K562 (cell line): ENCODE results near the gene REM2. TPM values are rescaled to one million over a fixed set of nuclear protein-coding genes. Genes with fewer than 3 reads are reported as not detected.

ENCODE experiments used
- ATAC-seq: fragments of 200-7000 bp; cut with Tn5 transposase; 3 replicates; pipeline ENCODE4 v1.9.1; 2020; ENCODE audit warnings: moderate library complexity
- BruUV-seq: library from RNA; stranded (reverse); fragments of 400-500 nt; replicated peaks from 2 replicates; lab custom pipeline; 2021; lab: Mats Ljungman, UMichigan
- CTCF ChIA-PET: fragments of 300-600 bp; formaldehyde crosslinking; extraction: SDS; loops from one replicate; lab custom pipeline; 2021; ENCODE audit warnings: low intra/inter-chr PET ratio; lab: Yijun Ruan, JAX
- POLR2A ChIA-PET: fragments of 300-600, 350-650 bp; sonication (Branson Sonifier 250); formaldehyde crosslinking; extraction: SDS; loops from one replicate; lab custom pipeline; 2021; ENCODE audit warnings: antibody characterized with exemption, inconsistent platforms; lab: Yijun Ruan, JAX
- DNase-seq, 4 experiments: peaks; one replicate each; pipeline versions ENCODE4 v3.0.0 to v3.0.0-alpha.2; 2011 to 2018; ENCODE audit warnings: low spot score in 3 of 4, mixed read lengths in 3 of 4; ENCODE audit errors: extremely low read depth in 1 of 4
- FAIRE-seq: peaks from 2 replicates; lab custom pipeline; 2011; peaks lifted over from hg19 to GRCh38; lab: Jason Lieb, UNC
- H2AFZ ChIP-seq: 2 replicates; pipeline ENCODE4 v1.6.0; 2011; ENCODE audit warnings: low read depth, low read length, control low read depth, inconsistent platforms
- H3K27ac ChIP-seq: fragments of 200-600 bp; 3 replicates; pipeline ENCODE4 v1.8.0; 2011; ENCODE audit warnings: low read depth, mild to moderate bottlenecking, control low read depth, inconsistent platforms, low read length, moderate library complexity, mixed read lengths; ENCODE audit errors: extremely low read depth
- H3K27me3 ChIP-seq, 2 experiments: fragments of 300-600 bp in 1 of 2; 2 replicates in 1 of 2; 3 replicates in 1 of 2; pipeline versions ENCODE4 v1.6.0 to v1.8.0; 2011; ENCODE audit warnings: inconsistent platforms in 2 of 2, low read length in 2 of 2, mild to moderate bottlenecking in 1 of 2, mixed read lengths in 1 of 2, moderate library complexity in 1 of 2; ENCODE audit not compliant: control insufficient read depth in 2 of 2, insufficient read depth in 2 of 2
- H3K36me3 ChIP-seq: fragments of 300-600 bp; 3 replicates; pipeline ENCODE4 v1.8.0; 2011; ENCODE audit warnings: mild to moderate bottlenecking, low read length, inconsistent platforms; ENCODE audit not compliant: control insufficient read depth, insufficient read depth
- H3K4me1 ChIP-seq, 2 experiments: fragments of 200-600 bp in 1 of 2; replicated peaks in 1 of 2; 2 replicates in 1 of 2; 3 replicates in 1 of 2; pipeline versions ENCODE4 v1.5.1 to v1.8.0; 2011; ENCODE audit warnings: inconsistent platforms in 2 of 2, low read length in 2 of 2, mild to moderate bottlenecking in 1 of 2, mixed read lengths in 1 of 2, moderate library complexity in 1 of 2; ENCODE audit not compliant: control insufficient read depth in 2 of 2, insufficient read depth in 2 of 2
- H3K4me2 ChIP-seq: 2 replicates; pipeline ENCODE4 v1.6.1; 2011; ENCODE audit warnings: low read length, control low read depth, inconsistent platforms, mixed read lengths; ENCODE audit not compliant: insufficient read depth
- H3K4me3 ChIP-seq: fragments of 200-600 bp; sonication (generic), shearing (Covaris generic); 2 replicates; pipeline ENCODE4 v1.5.1; 2016; ENCODE audit warnings: control low read depth, inconsistent platforms
- H3K79me2 ChIP-seq: fragments of 200-600 bp; 3 replicates; pipeline ENCODE4 v1.8.0; 2011; ENCODE audit warnings: low read length, inconsistent platforms; ENCODE audit not compliant: control insufficient read depth, insufficient read depth
- H3K9ac ChIP-seq, 2 experiments: 2 replicates each; pipeline versions ENCODE4 v1.6.0 to v1.6.1; 2011; ENCODE audit warnings: low read depth in 2 of 2, low read length in 2 of 2, control low read depth in 1 of 2, inconsistent platforms in 1 of 2, mild to moderate bottlenecking in 1 of 2, mixed read lengths in 1 of 2; ENCODE audit not compliant: insufficient read depth in 1 of 2
- H3K9me1 ChIP-seq: one replicate; pipeline ENCODE4 v1.6.0; 2011; ENCODE audit warnings: inconsistent platforms, mild to moderate bottlenecking, low read length, moderate library complexity; ENCODE audit not compliant: control insufficient read depth, insufficient read depth
- H3K9me3 ChIP-seq: replicated peaks from 2 replicates; pipeline ENCODE4 v1.5.1; 2011; ENCODE audit warnings: low read depth, low read length, inconsistent platforms; ENCODE audit not compliant: control insufficient read depth, insufficient read depth
- H4K20me1 ChIP-seq: replicated peaks from 2 replicates; pipeline ENCODE4 v1.6.1; 2011; ENCODE audit warnings: low read length, inconsistent platforms, mixed read lengths; ENCODE audit not compliant: control insufficient read depth, insufficient read depth
- CC2D1A ChIP-seq: fragments of 450-650 bp; IDR thresholded peaks from 2 replicates; pipeline ENCODE4 v1.6.1; 2017; ENCODE audit warnings: mild to moderate bottlenecking
- HNRNPUL1 ChIP-seq: fragments of 200-400 bp; formaldehyde crosslinking; IDR thresholded peaks from 2 replicates; pipeline ENCODE4 v1.6.1; 2017; ENCODE audit warnings: low read length
- KHSRP ChIP-seq: fragments of 450-650 bp; IDR thresholded peaks from 2 replicates; pipeline ENCODE4 v1.6.1; 2017
- MCM7 ChIP-seq, 2 experiments: fragments of 450-650 bp; IDR thresholded peaks; 2 replicates each; pipeline ENCODE4 v1.6.1; 2016 to 2018
- PHTF2 ChIP-seq: fragments of 250-450 bp; sonication (Bioruptor Pico); IDR thresholded peaks from 2 replicates; pipeline ENCODE4 v1.5.0; 2021; ENCODE audit warnings: mild to moderate bottlenecking
- RBM34 ChIP-seq: fragments of 200-400 bp; formaldehyde crosslinking; IDR thresholded peaks from 2 replicates; pipeline ENCODE4 v1.6.1; 2018; ENCODE audit warnings: low read length, borderline replicate concordance; ENCODE audit not compliant: insufficient read depth
- SAP30 ChIP-seq: fragments of 200-600 bp; sonication (generic); IDR thresholded peaks from 2 replicates; pipeline ENCODE4 v1.6.1; 2012; ENCODE audit warnings: borderline replicate concordance, low read depth, mild to moderate bottlenecking, moderate library complexity, low read length, control low read depth, inconsistent platforms; ENCODE audit not compliant: insufficient read depth, poor library complexity, severe bottlenecking
- TARDBP ChIP-seq: fragments of 450-650 bp; IDR thresholded peaks from 2 replicates; pipeline ENCODE4 v1.6.1; 2016
- YBX1 ChIP-seq: fragments of 450-650 bp; IDR thresholded peaks from 2 replicates; pipeline ENCODE4 v1.7.1; 2016; ENCODE audit warnings: mild to moderate bottlenecking
- ZNF408 ChIP-seq: fragments of 250-450 bp; sonication (Bioruptor Pico); IDR thresholded peaks from 2 replicates; pipeline ENCODE4 v1.4.0; 2020; ENCODE audit warnings: low read depth, mild to moderate bottlenecking, moderate library complexity
- ZNF589 ChIP-seq: fragments of 200-800 bp; sonication (Bioruptor generic); IDR thresholded peaks from 2 replicates; pipeline ENCODE4 v1.6.1; 2016; ENCODE audit warnings: low read depth, missing genetic modification characterization, missing compliant biosample characterization
- WGBS: fragments of 100-300 bp; shearing (Covaris generic); methylation state at CpG from one replicate; pipeline ENCODE4 v1.1.6; 2016; ENCODE audit warnings: low coverage, mixed read lengths; ENCODE audit not compliant: insufficient coverage; ENCODE audit errors: missing lambda C conversion rate; 5-methylcytosine and 5-hydroxymethylcytosine counted together
- in situ Hi-C: fragments of 300-500 bp; cut with MboI; formaldehyde crosslinking; loops from 4 replicates; pipeline ENCODE4 v1.15.0; 2018; ENCODE audit warnings: inconsistent platforms, mixed read lengths
- intact Hi-C: fragments of 100-400 bp; cut with micrococcal nuclease; formaldehyde crosslinking; loops from 2 replicates; pipeline ENCODE4 v1.14.2; 2022
- polyA plus RNA-seq, 8 experiments: library from polyadenylated mRNA; depleted of rRNA in 4 of 8; stranded (reverse) in 5 of 8; unstranded in 3 of 8; fragments of >200 nt; fragmentation: Nextera tagmentation in 2 of 8; fragmentation: Illumina TruSeq in 1 of 8; extraction: Ambion mirVana in 2 of 8; extraction: Trizol in 1 of 8; gene quantifications; 2 replicates each; pipeline versions ENCODE4 v1.2.1 to v1.2.3, GENCODE V29; 2011 to 2014; ENCODE audit warnings: inconsistent platforms in 1 of 8, missing spikeins in 1 of 8
- total RNA-seq, 7 experiments: library from RNA; depleted of rRNA in 6 of 7; stranded (reverse); fragments of >200 nt in 6 of 7; fragmentation: Illumina TruSeq in 2 of 7; extraction: Trizol in 2 of 7; gene quantifications; 2 replicates each; pipeline versions ENCODE4 v1.2.1 to v1.2.3, GENCODE V29; 2011 to 2021; ENCODE audit warnings: low replicate concordance in 1 of 7
- TF ChIP-seq, protein P1 (sequence below): sonication (generic); formaldehyde crosslinking; IDR thresholded peaks from 2 replicates; pipeline ENCODE4 v1.8.0; 2022; ENCODE audit warnings: mild to moderate bottlenecking, low read depth, missing genetic modification reagents
- TF ChIP-seq, protein P2 (sequence below): fragments of 250-450 bp; sonication (Bioruptor Pico); IDR thresholded peaks from 2 replicates; pipeline ENCODE4 v1.6.1; 2021; ENCODE audit warnings: mild to moderate bottlenecking

The REM2 gene
- total and polyA plus RNA-seq, 9 of the 15 experiments (the other 6 are each of a cell fraction or from before 2014, with no cell fraction given) = 0.18 to 1.0 (median 0.38) TPM

DNA sequence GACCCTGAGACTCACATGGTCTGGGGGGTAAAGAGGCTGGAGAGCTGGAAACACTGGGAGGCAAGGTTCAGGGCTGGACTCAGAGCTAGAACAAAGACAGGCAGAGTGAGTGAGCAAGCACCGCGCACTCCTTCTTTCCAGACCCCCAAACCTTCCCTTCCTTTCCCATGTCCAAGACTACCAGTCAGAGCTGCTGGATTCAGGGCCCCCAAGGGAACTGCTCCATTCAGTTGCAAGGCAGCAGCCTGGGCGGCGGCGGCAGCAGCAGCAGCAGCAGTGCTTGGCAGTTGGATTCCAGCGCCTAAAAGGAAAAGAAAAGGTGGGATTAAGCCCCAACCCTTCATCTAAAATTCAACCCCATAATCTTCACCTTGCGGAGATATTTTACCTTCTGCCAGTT is 18.8 kb downstream of the REM2 start:
- Histone ChIP-seq H3K9me3 (no peaks in the 10 kb centered on the region), H3K4me3 (no peak overlapping the region), H3K9ac (no peak overlapping the region), H3K36me3 (peaks cover 74% of the 10 kb centered on the region), H3K4me2 (no peak overlapping the region), H3K27me3 (no peaks in the 10 kb centered on the region), H3K4me1 (peaks cover 5 to 30% of the 10 kb centered on the region in 2 experiments; a peak in 2 of 5 replicates), H3K27ac (no peak overlapping the region), H3K79me2 (no peaks in the 10 kb centered on the region), H4K20me1 (no peaks in the 10 kb centered on the region), H3K9me1 (no peaks in the 10 kb centered on the region), H2AFZ (no peak overlapping the region)
- ATAC-seq (no peak), FAIRE-seq (no peak), DNase-seq (no peak)
- intact Hi-C loops (no loop called here), in situ Hi-C loops (no loop called here)
- no TSS peak for BruUV-seq
- CTCF ChIA-PET = interaction anchor here (1.2 kb wide), 1 partner anchor 344 kb away, joined by 3 read pairs; no protein-coding TSS in a partner anchor
- POLR2A ChIA-PET = interaction anchor here (0.6 to 2.9 kb wide), 9 partner anchors 10 to 1032 kb away, joined by 3 to 10 read pairs (median 3); partner anchors contain the start of genes OXA1L and RBM23
- WGBS = 95% methylated on average over 7 of the region's 7 CpGs
- TF ChIP-seq ZNF408 = no peak
- no peak for TF ChIP-seq PHTF2 (CRISPR knock-in tag)
- TF ChIP-seq MCM7 (IDR thresholded peaks at IDR 0.05) = no peak

DNA sequence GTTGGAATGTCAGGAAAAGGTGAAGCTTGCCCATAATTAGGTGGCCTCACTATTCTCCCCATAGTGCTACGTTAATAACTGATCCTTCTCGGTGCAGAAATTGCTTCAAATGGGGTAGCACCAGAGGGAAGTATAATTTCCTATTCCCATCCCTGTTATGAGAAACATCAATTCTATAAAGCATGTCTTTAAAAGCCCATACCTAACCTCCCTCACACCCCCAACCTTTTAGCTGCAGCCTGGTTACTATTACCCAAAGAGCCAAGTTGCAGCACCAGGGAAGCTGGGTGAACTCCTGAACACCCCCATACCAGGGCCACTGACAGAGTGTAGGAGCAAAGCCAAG is 20.7 kb downstream of the REM2 start:
- WGBS = 85% methylated on average over 2 of the region's 2 CpGs
- no peak for TF ChIP-seq ZNF589
- no peak for TF ChIP-seq RBM34
- no peak for TF ChIP-seq KHSRP
- no peak for TF ChIP-seq YBX1
- no peak for TF ChIP-seq SAP30
- no peak for TF ChIP-seq CC2D1A
- TF ChIP-seq HNRNPUL1 = no peak
- TF ChIP-seq, protein P1, sequence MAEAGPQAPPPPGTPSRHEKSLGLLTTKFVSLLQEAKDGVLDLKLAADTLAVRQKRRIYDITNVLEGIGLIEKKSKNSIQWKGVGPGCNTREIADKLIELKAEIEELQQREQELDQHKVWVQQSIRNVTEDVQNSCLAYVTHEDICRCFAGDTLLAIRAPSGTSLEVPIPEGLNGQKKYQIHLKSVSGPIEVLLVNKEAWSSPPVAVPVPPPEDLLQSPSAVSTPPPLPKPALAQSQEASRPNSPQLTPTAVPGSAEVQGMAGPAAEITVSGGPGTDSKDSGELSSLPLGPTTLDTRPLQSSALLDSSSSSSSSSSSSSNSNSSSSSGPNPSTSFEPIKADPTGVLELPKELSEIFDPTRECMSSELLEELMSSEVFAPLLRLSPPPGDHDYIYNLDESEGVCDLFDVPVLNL (CRISPR knock-in tag) = no peak
- no peak for TF ChIP-seq TARDBP
- TF ChIP-seq, protein P2, sequence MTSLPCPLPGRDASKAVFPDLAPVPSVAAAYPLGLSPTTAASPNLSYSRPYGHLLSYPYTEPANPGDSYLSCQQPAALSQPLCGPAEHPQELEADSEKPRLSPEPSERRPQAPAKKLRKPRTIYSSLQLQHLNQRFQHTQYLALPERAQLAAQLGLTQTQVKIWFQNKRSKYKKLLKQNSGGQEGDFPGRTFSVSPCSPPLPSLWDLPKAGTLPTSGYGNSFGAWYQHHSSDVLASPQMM = no peak
- in situ Hi-C loops (no loop called here), intact Hi-C loops (no loop called here)
- Histone ChIP-seq H3K4me3 (no peak overlapping the region), H2AFZ (no peak overlapping the region), H3K9me1 (no peaks in the 10 kb centered on the region), H4K20me1 (no peaks in the 10 kb centered on the region), H3K4me2 (no peak overlapping the region), H3K36me3 (peaks cover 92% of the 10 kb centered on the region), H3K9ac (no peak overlapping the region), H3K79me2 (no peaks in the 10 kb centered on the region), H3K4me1 (peaks cover 2 to 11% of the 10 kb centered on the region in 2 experiments; a peak in 2 of 5 replicates), H3K9me3 (no peaks in the 10 kb centered on the region), H3K27me3 (no peaks in the 10 kb centered on the region), H3K27ac (no peak overlapping the region)
- POLR2A ChIA-PET = interaction anchor here (1.0 to 2.3 kb wide), 3 partner anchors 12 to 81 kb away, joined by 4 to 7 read pairs (median 6); partner anchors contain the start of gene RBM23
- ATAC-seq (no peak), FAIRE-seq (no peak), DNase-seq (no peak)
- CTCF ChIA-PET = no interaction called here
- no TSS peak for BruUV-seq
